ENCODE measurements around the gene PITPNB. TPM values are rescaled to one million over a fixed set of nuclear protein-coding genes. Genes with fewer than 3 reads are reported as not detected.

Gene PITPNB
- total RNA-seq, 6 donors from 2014 or later: 26.6 to 65.9 (median 41.0) TPM

GRCh38 chr22:27913162-27913741, 5.8 kb downstream of the PITPNB start:
- no peaks in the 10 kb centered on the region for H3K27me3 ChIP-seq
- peak overlapping the region in 1 of 4 donors; percentile 27 for H3K27ac ChIP-seq
- H3K9me3 ChIP-seq: no peaks in the 10 kb centered on the region
- no peak for ATAC-seq (ENCODE audit: low FRiP score in 2 of 2)
- no peak for DNase-seq
- H3K36me3 ChIP-seq: peaks cover 0 to 25% (median 7%) of the 10 kb centered on the region in 4 donors
- peaks cover 28 to 41% (median 34%) of the 10 kb centered on the region in 4 donors for H3K4me1 ChIP-seq
- TF ChIP-seq POLR2AphosphoS5 (IDR thresholded peaks at IDR 0.05): no peak
- TF ChIP-seq EP300 (IDR thresholded peaks at IDR 0.05): no peak
- no peak for TF ChIP-seq POLR2A (IDR thresholded peaks at IDR 0.05)
- TF ChIP-seq CTCF (IDR thresholded peaks at IDR 0.05): no peak
- no peak overlapping the region for H3K4me3 ChIP-seq

- no peak for TF ChIP-seq POLR2A (IDR thresholded peaks at IDR 0.05)
- no peak for TF ChIP-seq CTCF (IDR thresholded peaks at IDR 0.05)
- TF ChIP-seq POLR2AphosphoS5 (IDR thresholded peaks at IDR 0.05): no peak
- no peak for TF ChIP-seq EP300 (IDR thresholded peaks at IDR 0.05)
- ATAC-seq (ENCODE audit: low FRiP score in 2 of 2) (no peak), DNase-seq (no peak)
- H3K4me1 ChIP-seq: peaks cover 18 to 31% (median 25%) of the 10 kb centered on the region in 4 donors
- no peak overlapping the region for H3K4me3 ChIP-seq
- H3K27ac ChIP-seq: no peak overlapping the region
- peaks cover 0 to 34% (median 7%) of the 10 kb centered on the region in 4 donors for H3K36me3 ChIP-seq
- H3K27me3 ChIP-seq: no peaks in the 10 kb centered on the region
- H3K9me3 ChIP-seq: no peaks in the 10 kb centered on the region
These were observed 7.0 kb downstream of the PITPNB start for GRCh38 chr22:27912101-27912500.

- no peak for TF ChIP-seq CTCF (IDR thresholded peaks at IDR 0.05)
- TF ChIP-seq POLR2AphosphoS5 (IDR thresholded peaks at IDR 0.05): no peak
- no peak for TF ChIP-seq POLR2A (IDR thresholded peaks at IDR 0.05)
- H3K4me3 ChIP-seq: no peak overlapping the region
- DNase-seq: no peak
- WGBS, 2 donors: 88 to 94% methylated on average over 1 of the region's 1 CpG
- no peaks in the 10 kb centered on the region for H3K27me3 ChIP-seq
- ATAC-seq (ENCODE audit: low FRiP score in 2 of 2): no peak
- H3K9me3 ChIP-seq: no peaks in the 10 kb centered on the region
- peaks cover 15 to 24% (median 22%) of the 10 kb centered on the region in 4 donors for H3K4me1 ChIP-seq
- no peak overlapping the region for H3K27ac ChIP-seq
- peaks cover 0 to 41% (median 7%) of the 10 kb centered on the region in 4 donors for H3K36me3 ChIP-seq
These were observed 7.7 kb downstream of the PITPNB start for GRCh38 chr22:27911330-27911729.

- Histone ChIP-seq H3K27ac (no peak overlapping the region), H3K9me3 (no peaks in the 10 kb centered on the region), H3K4me1 (peaks cover 0 to 10% (median 0%) of the 10 kb centered on the region in 4 donors), H3K4me3 (no peak overlapping the region), H3K27me3 (no peaks in the 10 kb centered on the region), H3K36me3 (peaks cover 0 to 65% (median 13%) of the 10 kb centered on the region in 4 donors)
- no peak for TF ChIP-seq EP300 (IDR thresholded peaks at IDR 0.05)
- no peak for TF ChIP-seq POLR2AphosphoS5 (IDR thresholded peaks at IDR 0.05)
- no peak for TF ChIP-seq POLR2A (IDR thresholded peaks at IDR 0.05)
- no peak for TF ChIP-seq CTCF (IDR thresholded peaks at IDR 0.05)
- WGBS, 2 donors: 40 to 57% methylated on average over 2 of the region's 2 CpGs
- DNase-seq: no peak
- no peak for ATAC-seq (ENCODE audit: low FRiP score in 2 of 2)
These were observed 12.8 kb downstream of the PITPNB start for GRCh38 chr22:27906241-27906640.

DNA sequence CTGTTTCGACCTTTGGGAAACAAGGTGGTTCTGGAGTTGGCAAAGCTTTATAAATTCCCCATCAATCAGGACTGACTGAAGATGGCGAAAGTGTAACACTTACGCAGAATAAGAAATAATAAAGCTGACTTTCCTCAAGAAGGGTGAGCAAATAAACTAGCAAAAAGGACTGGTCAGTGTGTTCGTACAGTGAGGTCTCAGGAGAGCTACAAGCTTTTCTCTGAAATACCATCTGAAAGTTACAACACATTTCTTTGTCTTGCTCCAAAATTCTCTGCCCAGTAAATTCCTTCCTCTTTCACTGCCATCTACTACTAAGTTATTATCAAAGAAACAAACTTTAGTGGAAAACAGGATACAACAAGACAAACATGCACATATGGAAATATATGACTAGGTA, 13.4 kb downstream of the PITPNB start:
- ATAC-seq (ENCODE audit: low FRiP score in 2 of 2) (peak in 1 of 2 donors; percentile 42), DNase-seq (no peak)
- peaks cover 0 to 65% (median 13%) of the 10 kb centered on the region in 4 donors for H3K36me3 ChIP-seq
- WGBS, 2 donors: 67 to 80% methylated on average over 4 of the region's 4 CpGs
- peaks cover 0 to 10% (median 0%) of the 10 kb centered on the region in 4 donors for H3K4me1 ChIP-seq
- TF ChIP-seq POLR2A (IDR thresholded peaks at IDR 0.05) (no peak), CTCF (IDR thresholded peaks at IDR 0.05) (no peak), EP300 (IDR thresholded peaks at IDR 0.05) (no peak), POLR2AphosphoS5 (IDR thresholded peaks at IDR 0.05) (no peak)
- no peaks in the 10 kb centered on the region for H3K9me3 ChIP-seq
- H3K27ac ChIP-seq: no peak overlapping the region
- H3K4me3 ChIP-seq: no peak overlapping the region
- H3K27me3 ChIP-seq: no peaks in the 10 kb centered on the region
